Measurements from ENCODE around the gene DNAJC4. TPM values are rescaled to one million over a fixed set of nuclear protein-coding genes. Genes with fewer than 3 reads are reported as not detected.

The DNAJC4 gene
- total and polyA plus RNA-seq, 9 of the 15 experiments (the other 6 are each of a cell fraction or from before 2014, with no cell fraction given) = 4.0 to 32.6 (median 19.9) TPM

DNA sequence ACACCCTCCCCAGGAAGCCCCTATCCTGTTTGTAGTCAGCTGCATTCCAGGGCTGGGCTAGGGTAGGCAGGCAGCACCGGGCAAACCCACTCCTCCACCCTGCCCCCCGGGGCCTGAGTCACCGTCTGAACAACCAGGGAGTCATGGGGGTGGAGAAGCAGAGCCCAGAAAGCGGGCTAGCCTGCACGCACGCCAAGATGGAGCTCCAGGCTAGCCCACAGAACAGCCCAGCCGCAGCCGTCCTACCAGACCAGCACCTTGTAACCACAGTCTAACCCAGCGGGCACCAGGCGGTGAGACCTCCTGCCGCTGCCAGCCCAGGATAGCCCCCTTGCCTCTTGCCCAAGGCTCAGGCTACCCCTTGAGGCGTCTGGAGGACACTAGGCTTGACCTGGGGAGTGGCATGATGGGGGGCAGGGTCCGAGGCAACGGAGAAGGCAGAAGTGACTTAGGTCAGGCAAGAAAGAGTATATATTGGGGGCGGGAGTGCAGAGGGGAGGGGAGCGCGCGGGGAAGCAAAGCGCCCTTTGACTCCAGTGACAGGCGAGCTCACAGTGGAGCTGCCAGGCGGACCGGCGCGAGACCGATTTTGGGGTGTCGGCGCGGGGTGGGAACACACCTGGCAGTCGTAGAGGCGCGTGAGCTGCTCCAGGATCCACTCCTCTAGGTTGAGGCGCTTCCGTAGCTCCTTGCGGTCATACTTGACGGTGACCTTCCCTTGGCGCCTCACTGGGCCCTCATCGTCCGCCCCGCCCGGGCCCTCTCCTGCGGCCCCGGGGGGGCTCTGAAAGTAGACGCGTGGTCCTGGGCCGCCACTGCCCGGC, 15.7 kb downstream of the DNAJC4 start (continued):
- TF ChIP-seq, protein P1, sequence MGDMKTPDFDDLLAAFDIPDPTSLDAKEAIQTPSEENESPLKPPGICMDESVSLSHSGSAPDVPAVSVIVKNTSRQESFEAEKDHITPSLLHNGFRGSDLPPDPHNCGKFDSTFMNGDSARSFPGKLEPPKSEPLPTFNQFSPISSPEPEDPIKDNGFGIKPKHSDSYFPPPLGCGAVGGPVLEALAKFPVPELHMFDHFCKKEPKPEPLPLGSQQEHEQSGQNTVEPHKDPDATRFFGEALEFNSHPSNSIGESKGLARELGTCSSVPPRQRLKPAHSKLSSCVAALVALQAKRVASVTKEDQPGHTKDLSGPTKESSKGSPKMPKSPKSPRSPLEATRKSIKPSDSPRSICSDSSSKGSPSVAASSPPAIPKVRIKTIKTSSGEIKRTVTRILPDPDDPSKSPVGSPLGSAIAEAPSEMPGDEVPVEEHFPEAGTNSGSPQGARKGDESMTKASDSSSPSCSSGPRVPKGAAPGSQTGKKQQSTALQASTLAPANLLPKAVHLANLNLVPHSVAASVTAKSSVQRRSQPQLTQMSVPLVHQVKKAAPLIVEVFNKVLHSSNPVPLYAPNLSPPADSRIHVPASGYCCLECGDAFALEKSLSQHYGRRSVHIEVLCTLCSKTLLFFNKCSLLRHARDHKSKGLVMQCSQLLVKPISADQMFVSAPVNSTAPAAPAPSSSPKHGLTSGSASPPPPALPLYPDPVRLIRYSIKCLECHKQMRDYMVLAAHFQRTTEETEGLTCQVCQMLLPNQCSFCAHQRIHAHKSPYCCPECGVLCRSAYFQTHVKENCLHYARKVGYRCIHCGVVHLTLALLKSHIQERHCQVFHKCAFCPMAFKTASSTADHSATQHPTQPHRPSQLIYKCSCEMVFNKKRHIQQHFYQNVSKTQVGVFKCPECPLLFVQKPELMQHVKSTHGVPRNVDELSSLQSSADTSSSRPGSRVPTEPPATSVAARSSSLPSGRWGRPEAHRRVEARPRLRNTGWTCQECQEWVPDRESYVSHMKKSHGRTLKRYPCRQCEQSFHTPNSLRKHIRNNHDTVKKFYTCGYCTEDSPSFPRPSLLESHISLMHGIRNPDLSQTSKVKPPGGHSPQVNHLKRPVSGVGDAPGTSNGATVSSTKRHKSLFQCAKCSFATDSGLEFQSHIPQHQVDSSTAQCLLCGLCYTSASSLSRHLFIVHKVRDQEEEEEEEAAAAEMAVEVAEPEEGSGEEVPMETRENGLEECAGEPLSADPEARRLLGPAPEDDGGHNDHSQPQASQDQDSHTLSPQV (IDR thresholded peaks at IDR 0.05) = peak; percentile 46; the same call in 1 of the 2 replicates
- TF ChIP-seq MYC (IDR thresholded peaks at IDR 0.05; ENCODE audit: low read depth, low read length) (peak; percentile 17; the same call in 1 of the 2 replicates), MYC (CRISPR knock-in tag; IDR thresholded peaks at IDR 0.05; ENCODE audit: borderline replicate concordance, low read depth) (peak; percentile 18; the same call in 1 of the 2 replicates), NFIC (IDR thresholded peaks at IDR 0.05) (no peak; the same call in 1 of the 2 replicates), ZNF124 (CRISPR knock-in tag; IDR thresholded peaks at IDR 0.05) (no peak), EGR1 (conservative IDR thresholded peaks at IDR 0.05) (peak; percentile 69), BHLHE40 (IDR thresholded peaks at IDR 0.05; ENCODE audit: low read length) (no peak), ZNF583 (CRISPR knock-in tag; IDR thresholded peaks at IDR 0.05) (no peak), NFYB (IDR thresholded peaks at IDR 0.05; ENCODE audit: extremely low read depth, insufficient read length) (no peak), SMARCE1 (IDR thresholded peaks at IDR 0.05) (peak; percentile 72), BCOR (IDR thresholded peaks at IDR 0.05) (peak; percentile 63), ZBTB8A (IDR thresholded peaks at IDR 0.05; ENCODE audit: partially characterized antibody) (no peak), PHF20 (IDR thresholded peaks at IDR 0.05; ENCODE audit: partially characterized antibody) (no peak), KDM2B (CRISPR knock-in tag; IDR thresholded peaks at IDR 0.05) (no peak), YY1 (IDR thresholded peaks at IDR 0.05; ENCODE audit: borderline replicate concordance in 1 of 3, control insufficient read depth in 1 of 3, extremely low read depth in 1 of 3, insufficient read depth in 3 of 3, insufficient read length in 1 of 3, insufficient replicate concordance in 2 of 3, low read depth in 1 of 3, low read length in 2 of 3) (peak in 2 of 3 experiments; percentile 62 to 80), C11orf30 (IDR thresholded peaks at IDR 0.05; ENCODE audit: low read depth) (no peak), CBX5 (IDR thresholded peaks at IDR 0.05; ENCODE audit: borderline replicate concordance, low read depth) (no peak), STAT5A (IDR thresholded peaks at IDR 0.05; ENCODE audit: borderline replicate concordance, low read length) (no peak), ZNF586 (CRISPR knock-in tag; conservative IDR thresholded peaks at IDR 0.05) (no peak), MCM3 (IDR thresholded peaks at IDR 0.05) (no peak)
- TF ChIP-seq, protein P2, sequence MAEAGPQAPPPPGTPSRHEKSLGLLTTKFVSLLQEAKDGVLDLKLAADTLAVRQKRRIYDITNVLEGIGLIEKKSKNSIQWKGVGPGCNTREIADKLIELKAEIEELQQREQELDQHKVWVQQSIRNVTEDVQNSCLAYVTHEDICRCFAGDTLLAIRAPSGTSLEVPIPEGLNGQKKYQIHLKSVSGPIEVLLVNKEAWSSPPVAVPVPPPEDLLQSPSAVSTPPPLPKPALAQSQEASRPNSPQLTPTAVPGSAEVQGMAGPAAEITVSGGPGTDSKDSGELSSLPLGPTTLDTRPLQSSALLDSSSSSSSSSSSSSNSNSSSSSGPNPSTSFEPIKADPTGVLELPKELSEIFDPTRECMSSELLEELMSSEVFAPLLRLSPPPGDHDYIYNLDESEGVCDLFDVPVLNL (CRISPR knock-in tag; IDR thresholded peaks at IDR 0.05; ENCODE audit: low read depth) = no peak
- TF ChIP-seq, protein P3, sequence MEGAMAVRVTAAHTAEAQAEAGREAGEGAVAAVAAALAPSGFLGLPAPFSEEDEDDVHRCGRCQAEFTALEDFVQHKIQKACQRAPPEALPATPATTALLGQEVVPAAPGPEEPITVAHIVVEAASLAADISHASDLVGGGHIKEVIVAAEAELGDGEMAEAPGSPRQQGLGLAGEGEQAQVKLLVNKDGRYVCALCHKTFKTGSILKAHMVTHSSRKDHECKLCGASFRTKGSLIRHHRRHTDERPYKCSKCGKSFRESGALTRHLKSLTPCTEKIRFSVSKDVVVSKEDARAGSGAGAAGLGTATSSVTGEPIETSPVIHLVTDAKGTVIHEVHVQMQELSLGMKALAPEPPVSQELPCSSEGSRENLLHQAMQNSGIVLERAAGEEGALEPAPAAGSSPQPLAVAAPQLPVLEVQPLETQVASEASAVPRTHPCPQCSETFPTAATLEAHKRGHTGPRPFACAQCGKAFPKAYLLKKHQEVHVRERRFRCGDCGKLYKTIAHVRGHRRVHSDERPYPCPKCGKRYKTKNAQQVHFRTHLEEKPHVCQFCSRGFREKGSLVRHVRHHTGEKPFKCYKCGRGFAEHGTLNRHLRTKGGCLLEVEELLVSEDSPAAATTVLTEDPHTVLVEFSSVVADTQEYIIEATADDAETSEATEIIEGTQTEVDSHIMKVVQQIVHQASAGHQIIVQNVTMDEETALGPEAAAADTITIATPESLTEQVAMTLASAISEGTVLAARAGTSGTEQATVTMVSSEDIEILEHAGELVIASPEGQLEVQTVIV (CRISPR knock-in tag; IDR thresholded peaks at IDR 0.05; ENCODE audit: borderline replicate concordance) = no peak
